Omental fat pad (tissue), 4 donors: ENCODE data around the gene HAP1. TPM values are rescaled to one million over a fixed set of nuclear protein-coding genes. Genes with fewer than 3 reads are reported as not detected.

ENCODE experiments used
- ATAC-seq: fragments of 150-250 bp; one replicate; pipeline ENCODE4 v1.9.1; 2016; ENCODE audit warnings: mild to moderate bottlenecking, moderate library complexity; ENCODE audit not compliant: low FRiP score
- DNase-seq: peaks from one replicate; pipeline ENCODE4 v3.0.0-alpha.2; 2019; ENCODE audit warnings: low spot score
- CTCF ChIP-seq, 3 donors: fragments of 450-650 bp; IDR thresholded peaks; one replicate each; pipeline ENCODE4 v1.5.1; 2016 to 2017; ENCODE audit warnings: antibody characterized with exemption in 3 of 3, mild to moderate bottlenecking in 3 of 3, moderate library complexity in 2 of 3
- total RNA-seq, 4 donors: library from RNA; depleted of rRNA; stranded (reverse); fragments of >200 nt; gene quantifications; one replicate each; pipeline ENCODE4 v1.1.0, GENCODE V29; 2016

Gene HAP1
- total RNA-seq, 4 donors from 2014 or later, result 0.47 to 1.1 TPM; not detected in 2

GRCh38 chr17:41769985-41770384 lies 35.5 kb upstream of the HAP1 start:
- DNase-seq (no peak), ATAC-seq (no peak)
- TF ChIP-seq CTCF (IDR thresholded peaks at IDR 0.05), result no peak

- no peak for ATAC-seq
- no peak for DNase-seq
- TF ChIP-seq CTCF (IDR thresholded peaks at IDR 0.05), result no peak
These were observed 35.0 kb upstream of the HAP1 start for GRCh38 chr17:41769346-41769862.

GRCh38 chr17:41768682-41769288 lies 34.3 kb upstream of the HAP1 start:
- TF ChIP-seq CTCF (IDR thresholded peaks at IDR 0.05), result no peak
- DNase-seq (no peak), ATAC-seq (no peak)

GRCh38 chr17:41767324-41768042 lies 33.0 kb upstream of the HAP1 start:
- TF ChIP-seq CTCF (IDR thresholded peaks at IDR 0.05), result no peak
- no peak for DNase-seq
- ATAC-seq, result no peak

GRCh38 chr17:41766135-41766534 lies 31.7 kb upstream of the HAP1 start:
- TF ChIP-seq CTCF (IDR thresholded peaks at IDR 0.05), result no peak
- ATAC-seq, result no peak

GRCh38 chr17:41763327-41763726 lies 28.9 kb upstream of the HAP1 start:
- no peak for TF ChIP-seq CTCF (IDR thresholded peaks at IDR 0.05)
- DNase-seq, result no peak
- no peak for ATAC-seq

More at GRCh38 chr17:41766135-41766534, 31.7 kb upstream of the HAP1 start:
- no peak for DNase-seq

GRCh38 chr17:41762841-41763240 lies 28.4 kb upstream of the HAP1 start:
- DNase-seq (no peak), ATAC-seq (no peak)
- no peak for TF ChIP-seq CTCF (IDR thresholded peaks at IDR 0.05)
